ENCODE data around the gene IRF2BP1. TPM values are rescaled to one million over a fixed set of nuclear protein-coding genes. Genes with fewer than 3 reads are reported as not detected.

The IRF2BP1 gene
- total and polyA plus RNA-seq, 8 donors: 10.0 to 21.5 (median 14.7) TPM

- ATAC-seq (peak; percentile 86 to 93 (median 88)), FAIRE-seq (peak; percentile 90), DNase-seq (peak; percentile 97 to 100 (median 99))
- Histone ChIP-seq H3K4me1 (peaks cover 0 to 15% (median 7%) of the 10 kb centered on the region in 3 donors), H3K27ac (peak within 1 kb of the TSS; percentile 59 to 91 (median 80)), H3K27me3 (no peaks in the 10 kb centered on the region), H3K9me3 (no peaks in the 10 kb centered on the region), H3K36me3 (no peaks in the 10 kb centered on the region), H3K4me3 (peak within 1 kb of the TSS; percentile 88 to 94 (median 92))
- 0 to 1% methylated on average over 57 to 65 of the region's 65 CpGs for WGBS, 2 donors
- no peak for TF ChIP-seq CTCF (IDR thresholded peaks at IDR 0.05)
- intact Hi-C loops (cut with DNase I): no loop called here
Observed at GRCh38 chr19:45862564-45863334, 23.2 kb downstream of the IRF2BP1 start, which contains the start of gene SYMPK. TSS of gene SYMPK (minus strand) at chr19:45863147. CDS start at chr19:45854495, 8,652 bp downstream.

GRCh38 chr19:45862271-45862563 lies 23.7 kb downstream of the IRF2BP1 start:
- H3K27me3 ChIP-seq: no peaks in the 10 kb centered on the region
- H3K36me3 ChIP-seq: no peaks in the 10 kb centered on the region
- ATAC-seq (no peak), DNase-seq (peak in 1 of 6 donors; percentile 25), FAIRE-seq (no peak)
- intact Hi-C loops (cut with DNase I): no loop called here
- no peak for TF ChIP-seq CTCF (IDR thresholded peaks at IDR 0.05)
- H3K4me1 ChIP-seq: peaks cover 0 to 15% (median 7%) of the 10 kb centered on the region in 3 donors
- H3K4me3 ChIP-seq: peak overlapping the region; percentile 88 to 94 (median 92)
- H3K27ac ChIP-seq: peak overlapping the region; percentile 58 to 91 (median 78)
- H3K9me3 ChIP-seq: no peaks in the 10 kb centered on the region
- 0 to 1% methylated on average over 11 of the region's 11 CpGs for WGBS, 2 donors

- peak in 1 of 6 donors; percentile 21 for DNase-seq
- Histone ChIP-seq H3K27me3 (no peaks in the 10 kb centered on the region), H3K27ac (no peak overlapping the region), H3K36me3 (no peaks in the 10 kb centered on the region), H3K9me3 (no peaks in the 10 kb centered on the region), H3K4me3 (no peak overlapping the region), H3K4me1 (peaks cover 0 to 15% (median 7%) of the 10 kb centered on the region in 3 donors)
- WGBS, 2 donors: 70 to 77% methylated on average over 15 of the region's 15 CpGs
- FAIRE-seq: no peak
- intact Hi-C loops (cut with DNase I): no loop called here
- no peak for TF ChIP-seq CTCF (IDR thresholded peaks at IDR 0.05)
- no peak for ATAC-seq
Observed at GRCh38 chr19:45860359-45861259, 25.3 kb downstream of the IRF2BP1 start.

- DNase-seq: peak in 1 of 6 donors; percentile 53
Observed at GRCh38 chr19:45854167-45854778, 31.7 kb downstream of the IRF2BP1 start.

More at GRCh38 chr19:45854167-45854778, 31.7 kb downstream of the IRF2BP1 start:
- FAIRE-seq (no peak), ATAC-seq (peak in 1 of 4 donors; percentile 17)
- intact Hi-C loops (cut with DNase I): no loop called here
- no peak overlapping the region for H3K4me3 ChIP-seq
- H3K4me1 ChIP-seq: no peaks in the 10 kb centered on the region
- WGBS, 2 donors: 90 to 98% methylated on average over 16 of the region's 16 CpGs
- no peaks in the 10 kb centered on the region for H3K9me3 ChIP-seq
- TF ChIP-seq CTCF (IDR thresholded peaks at IDR 0.05): no peak
- no peak overlapping the region for H3K27ac ChIP-seq
- H3K27me3 ChIP-seq: no peaks in the 10 kb centered on the region
- H3K36me3 ChIP-seq: peaks cover 3 to 35% (median 8%) of the 10 kb centered on the region in 3 donors

All from pancreas (tissue), 10 donors.